Stimulated activated naive CD8-positive, alpha-beta T cell treated with anti-CD3 and anti-CD28 coated beads, Interleukin-15, Interleukin-2, amounts not matched to agents 100 ng/mL and 50 ng/mL, for 24 hours (primary cell): ENCODE measurements around the gene CROCC2.

Experiments
- H3K27ac Mint-ChIP-seq: one replicate; pipeline ENCODE4 v1.8.0; 2021; ENCODE audit warnings: mild to moderate bottlenecking, mixed read lengths
- H3K27me3 Mint-ChIP-seq: one replicate; pipeline ENCODE4 v1.8.0; 2021; ENCODE audit warnings: mixed read lengths
- H3K36me3 Mint-ChIP-seq: one replicate; pipeline ENCODE4 v1.8.0; 2021; ENCODE audit warnings: low read depth, mixed read lengths
- H3K4me1 Mint-ChIP-seq: one replicate; pipeline ENCODE4 v1.8.0; 2021; ENCODE audit warnings: low read depth, mixed read lengths
- H3K4me3 Mint-ChIP-seq: one replicate; pipeline ENCODE4 v1.8.0; 2021; ENCODE audit warnings: mild to moderate bottlenecking, mixed read lengths
- H3K9me3 Mint-ChIP-seq: one replicate; pipeline ENCODE4 v1.8.0; 2021; ENCODE audit warnings: mixed read lengths

CROCC2 gene

GRCh38 chr2:240929364-240930095, 23.4 kb downstream of the CROCC2 start:
- H3K27me3 Mint-ChIP-seq: no peaks in the 10 kb centered on the region
- no peaks in the 10 kb centered on the region for H3K9me3 Mint-ChIP-seq
- H3K36me3 Mint-ChIP-seq: no peaks in the 10 kb centered on the region
- no peak overlapping the region for H3K27ac Mint-ChIP-seq
- H3K4me1 Mint-ChIP-seq: no peaks in the 10 kb centered on the region
- H3K4me3 Mint-ChIP-seq: no peak overlapping the region

- H3K4me3 Mint-ChIP-seq: no peak overlapping the region
- no peak overlapping the region for H3K27ac Mint-ChIP-seq
- no peaks in the 10 kb centered on the region for H3K4me1 Mint-ChIP-seq
- no peaks in the 10 kb centered on the region for H3K9me3 Mint-ChIP-seq
- H3K36me3 Mint-ChIP-seq: no peaks in the 10 kb centered on the region
- no peaks in the 10 kb centered on the region for H3K27me3 Mint-ChIP-seq
These were observed 24.0 kb downstream of the CROCC2 start for GRCh38 chr2:240930096-240930630.

GRCh38 chr2:240930631-240931318, 24.6 kb downstream of the CROCC2 start:
- H3K4me3 Mint-ChIP-seq: no peak overlapping the region
- H3K27ac Mint-ChIP-seq: no peak overlapping the region
- H3K4me1 Mint-ChIP-seq: no peaks in the 10 kb centered on the region
- no peaks in the 10 kb centered on the region for H3K36me3 Mint-ChIP-seq
- H3K27me3 Mint-ChIP-seq: no peaks in the 10 kb centered on the region
- H3K9me3 Mint-ChIP-seq: no peaks in the 10 kb centered on the region

GRCh38 chr2:240931319-240931949, 25.3 kb downstream of the CROCC2 start:
- Mint-ChIP-seq H3K36me3 (no peaks in the 10 kb centered on the region), H3K4me3 (no peak overlapping the region), H3K4me1 (no peaks in the 10 kb centered on the region), H3K27me3 (no peaks in the 10 kb centered on the region), H3K9me3 (peaks cover 2% of the 10 kb centered on the region), H3K27ac (no peak overlapping the region)

GRCh38 chr2:240932001-240932723, 26.0 kb downstream of the CROCC2 start:
- no peaks in the 10 kb centered on the region for H3K36me3 Mint-ChIP-seq
- no peaks in the 10 kb centered on the region for H3K27me3 Mint-ChIP-seq
- H3K27ac Mint-ChIP-seq: no peak overlapping the region
- H3K4me3 Mint-ChIP-seq: no peak overlapping the region
- peaks cover 6% of the 10 kb centered on the region for H3K9me3 Mint-ChIP-seq
- no peaks in the 10 kb centered on the region for H3K4me1 Mint-ChIP-seq

- no peak overlapping the region for H3K27ac Mint-ChIP-seq
- H3K4me1 Mint-ChIP-seq: no peaks in the 10 kb centered on the region
- H3K27me3 Mint-ChIP-seq: peaks cover 3% of the 10 kb centered on the region
- peaks cover 6% of the 10 kb centered on the region for H3K9me3 Mint-ChIP-seq
- H3K36me3 Mint-ChIP-seq: no peaks in the 10 kb centered on the region
- no peak overlapping the region for H3K4me3 Mint-ChIP-seq
These were observed 26.6 kb downstream of the CROCC2 start for GRCh38 chr2:240932724-240933047.

- Mint-ChIP-seq H3K9me3 (peaks cover 8% of the 10 kb centered on the region), H3K4me1 (no peaks in the 10 kb centered on the region), H3K27me3 (peaks cover 5% of the 10 kb centered on the region), H3K4me3 (no peak overlapping the region), H3K27ac (no peak overlapping the region), H3K36me3 (no peaks in the 10 kb centered on the region)
These were observed 27.2 kb downstream of the CROCC2 start for GRCh38 chr2:240933048-240933965.

GRCh38 chr2:240933966-240934700, 28.0 kb downstream of the CROCC2 start:
- Mint-ChIP-seq H3K27ac (no peak overlapping the region), H3K36me3 (no peaks in the 10 kb centered on the region), H3K4me1 (no peaks in the 10 kb centered on the region), H3K4me3 (no peak overlapping the region), H3K9me3 (peaks cover 11% of the 10 kb centered on the region), H3K27me3 (peaks cover 8% of the 10 kb centered on the region)

GRCh38 chr2:240934701-240935102, 28.6 kb downstream of the CROCC2 start:
- H3K27me3 Mint-ChIP-seq: peaks cover 10% of the 10 kb centered on the region
- no peak overlapping the region for H3K27ac Mint-ChIP-seq
- H3K4me3 Mint-ChIP-seq: no peak overlapping the region
- peaks cover 11% of the 10 kb centered on the region for H3K9me3 Mint-ChIP-seq
- H3K4me1 Mint-ChIP-seq: no peaks in the 10 kb centered on the region
- no peaks in the 10 kb centered on the region for H3K36me3 Mint-ChIP-seq

- Mint-ChIP-seq H3K27me3 (peaks cover 14% of the 10 kb centered on the region), H3K36me3 (no peaks in the 10 kb centered on the region), H3K4me3 (no peak overlapping the region), H3K4me1 (no peaks in the 10 kb centered on the region), H3K9me3 (peaks cover 11% of the 10 kb centered on the region), H3K27ac (no peak overlapping the region)
These were observed 29.2 kb downstream of the CROCC2 start for GRCh38 chr2:240935103-240935876.

- Mint-ChIP-seq H3K27ac (no peak overlapping the region), H3K27me3 (peaks cover 20% of the 10 kb centered on the region), H3K36me3 (no peaks in the 10 kb centered on the region), H3K4me3 (no peak overlapping the region), H3K9me3 (peaks cover 11% of the 10 kb centered on the region), H3K4me1 (no peaks in the 10 kb centered on the region)
These were observed 30.0 kb downstream of the CROCC2 start for GRCh38 chr2:240936106-240936505.

- Mint-ChIP-seq H3K27ac (no peak overlapping the region), H3K4me3 (no peak overlapping the region), H3K4me1 (no peaks in the 10 kb centered on the region), H3K27me3 (peaks cover 3% of the 10 kb centered on the region), H3K36me3 (no peaks in the 10 kb centered on the region), H3K9me3 (no peaks in the 10 kb centered on the region)
These were observed 39.9 kb downstream of the CROCC2 start for GRCh38 chr2:240946046-240946445.

GRCh38 chr2:240946654-240947053, 40.5 kb downstream of the CROCC2 start:
- Mint-ChIP-seq H3K4me1 (no peaks in the 10 kb centered on the region), H3K9me3 (no peaks in the 10 kb centered on the region)

More at GRCh38 chr2:240946654-240947053, 40.5 kb downstream of the CROCC2 start:
- no peak overlapping the region for H3K4me3 Mint-ChIP-seq
- H3K36me3 Mint-ChIP-seq: no peaks in the 10 kb centered on the region
- no peak overlapping the region for H3K27ac Mint-ChIP-seq
- H3K27me3 Mint-ChIP-seq: no peaks in the 10 kb centered on the region
